BLaER1 (cell line): ENCODE data around the gene ZC3H12C.
A peak's percentile ranks its signal among the peaks of the same experiment; 100 is the strongest.

Experiments used
- H3K27ac ChIP-seq: shearing (Covaris generic); formaldehyde crosslinking; 2 replicates; pipeline ENCODE4 v1.8.1; 2022
- H3K27me3 ChIP-seq: shearing (Covaris generic); formaldehyde crosslinking; 2 replicates; pipeline ENCODE4 v1.8.1; 2022
- H3K36me3 ChIP-seq: shearing (Covaris generic); formaldehyde crosslinking; 2 replicates; pipeline ENCODE4 v1.8.1; 2022
- H3K4me1 ChIP-seq: shearing (Covaris generic); formaldehyde crosslinking; 2 replicates; pipeline ENCODE4 v1.8.1; 2022
- H3K4me2 ChIP-seq: shearing (Covaris generic); formaldehyde crosslinking; 2 replicates; pipeline ENCODE4 v1.8.1; 2022
- H3K4me3 ChIP-seq: shearing (Covaris generic); formaldehyde crosslinking; 2 replicates; pipeline ENCODE4 v1.8.1; 2022
- H3K9ac ChIP-seq: shearing (Covaris generic); formaldehyde crosslinking; 2 replicates; pipeline ENCODE4 v1.8.1; 2022
- H3K9me3 ChIP-seq: shearing (Covaris generic); formaldehyde crosslinking; 2 replicates; pipeline ENCODE4 v1.8.1; 2022
- H4K20me1 ChIP-seq: shearing (Covaris generic); formaldehyde crosslinking; 2 replicates; pipeline ENCODE4 v1.8.1; 2022
- Cebpa-rat ChIP-seq: shearing (Covaris generic); IDR thresholded peaks from 2 replicates; pipeline ENCODE4 v1.8.1; 2022

ZC3H12C gene

GRCh38 chr11:110087812-110088534, 5.2 kb upstream of the ZC3H12C start:
- Histone ChIP-seq H3K36me3 (no peaks in the 10 kb centered on the region), H3K27me3 (no peaks in the 10 kb centered on the region), H3K4me2 (no peak overlapping the region), H3K4me3 (no peak overlapping the region), H4K20me1 (no peaks in the 10 kb centered on the region), H3K4me1 (peaks cover 9% of the 10 kb centered on the region), H3K9ac (no peak overlapping the region), H3K9me3 (no peaks in the 10 kb centered on the region), H3K27ac (no peak overlapping the region)
- TF ChIP-seq Cebpa-rat: no peak

- H3K27me3 ChIP-seq: no peaks in the 10 kb centered on the region
- no peaks in the 10 kb centered on the region for H3K36me3 ChIP-seq
- no peak overlapping the region for H3K4me2 ChIP-seq
- no peaks in the 10 kb centered on the region for H4K20me1 ChIP-seq
- H3K9ac ChIP-seq: no peak overlapping the region
- H3K4me3 ChIP-seq: no peak overlapping the region
- no peak overlapping the region for H3K27ac ChIP-seq
- TF ChIP-seq Cebpa-rat: no peak
- no peaks in the 10 kb centered on the region for H3K9me3 ChIP-seq
- H3K4me1 ChIP-seq: peaks cover 9% of the 10 kb centered on the region
Measured at GRCh38 chr11:110088535-110089344, 4.5 kb upstream of the ZC3H12C start.

- Histone ChIP-seq H3K4me1 (peaks cover 13% of the 10 kb centered on the region), H3K9ac (no peak overlapping the region), H3K9me3 (no peaks in the 10 kb centered on the region), H3K4me3 (no peak overlapping the region), H3K36me3 (no peaks in the 10 kb centered on the region), H4K20me1 (no peaks in the 10 kb centered on the region), H3K27ac (no peak overlapping the region), H3K4me2 (no peak overlapping the region), H3K27me3 (no peaks in the 10 kb centered on the region)
- TF ChIP-seq Cebpa-rat: no peak
Measured at GRCh38 chr11:110089617-110090282, 3.4 kb upstream of the ZC3H12C start.

GRCh38 chr11:110090466-110091026, 2.6 kb upstream of the ZC3H12C start:
- Histone ChIP-seq H3K4me2 (no peak overlapping the region), H3K4me1 (peaks cover 21% of the 10 kb centered on the region), H3K36me3 (no peaks in the 10 kb centered on the region), H4K20me1 (no peaks in the 10 kb centered on the region), H3K27ac (no peak overlapping the region), H3K9me3 (no peaks in the 10 kb centered on the region), H3K4me3 (no peak overlapping the region), H3K9ac (no peak overlapping the region), H3K27me3 (no peaks in the 10 kb centered on the region)
- TF ChIP-seq Cebpa-rat: no peak

GRCh38 chr11:110092111-110092514, 1.1 kb upstream of the ZC3H12C start:
- Histone ChIP-seq H3K9ac (peak overlapping the region; percentile 98), H3K27ac (peak overlapping the region; percentile 96), H3K4me2 (peak overlapping the region; percentile 75), H3K27me3 (no peaks in the 10 kb centered on the region), H3K4me1 (peaks cover 33% of the 10 kb centered on the region), H3K9me3 (no peaks in the 10 kb centered on the region), H3K36me3 (no peaks in the 10 kb centered on the region; the same call in 1 of the 2 replicates), H4K20me1 (0 out of 2 replicates have a peak, but pooled peaks cover 7% of the 10 kb centered on the region), H3K4me3 (peak overlapping the region; percentile 86)
- TF ChIP-seq Cebpa-rat: no peak

GRCh38 chr11:110093407-110094297, 460 bp downstream of the ZC3H12C start:
- Histone ChIP-seq H3K4me3 (peak overlapping the region; percentile 86), H3K4me1 (peaks cover 33% of the 10 kb centered on the region), H3K36me3 (peaks cover 5% of the 10 kb centered on the region; the same call in 1 of the 2 replicates), H4K20me1 (0 out of 2 replicates have a peak, but pooled peaks cover 21% of the 10 kb centered on the region), H3K27ac (peak overlapping the region; percentile 96), H3K9ac (peak overlapping the region; percentile 98), H3K27me3 (no peaks in the 10 kb centered on the region), H3K9me3 (no peaks in the 10 kb centered on the region), H3K4me2 (peak overlapping the region; percentile 75)
- no peak; the same call in 1 of the 2 replicates for TF ChIP-seq Cebpa-rat

- H3K27ac ChIP-seq: peak overlapping the region; percentile 96
- 0 out of 2 replicates have a peak, but pooled peaks cover 21% of the 10 kb centered on the region for H4K20me1 ChIP-seq
- no peak for TF ChIP-seq Cebpa-rat
- peaks cover 33% of the 10 kb centered on the region for H3K4me1 ChIP-seq
- no peaks in the 10 kb centered on the region for H3K27me3 ChIP-seq
- peaks cover 5% of the 10 kb centered on the region; the same call in 1 of the 2 replicates for H3K36me3 ChIP-seq
- peak overlapping the region; percentile 98 for H3K9ac ChIP-seq
- H3K4me2 ChIP-seq: peak overlapping the region; percentile 75
- H3K9me3 ChIP-seq: no peaks in the 10 kb centered on the region
- peak overlapping the region; percentile 86 for H3K4me3 ChIP-seq
Measured at GRCh38 chr11:110094298-110095285, 1.4 kb downstream of the ZC3H12C start.

- no peaks in the 10 kb centered on the region for H3K27me3 ChIP-seq
- H3K27ac ChIP-seq: no peak overlapping the region
- H3K4me1 ChIP-seq: peaks cover 33% of the 10 kb centered on the region
- peaks cover 12% of the 10 kb centered on the region for H3K36me3 ChIP-seq
- no peak for TF ChIP-seq Cebpa-rat
- H3K4me2 ChIP-seq: peak overlapping the region; percentile 75
- H3K4me3 ChIP-seq: no peak overlapping the region
- H4K20me1 ChIP-seq: 0 out of 2 replicates have a peak, but pooled peaks cover 21% of the 10 kb centered on the region
- no peak overlapping the region for H3K9ac ChIP-seq
- H3K9me3 ChIP-seq: peaks cover 5% of the 10 kb centered on the region
Measured at GRCh38 chr11:110095554-110095953, 2.4 kb downstream of the ZC3H12C start.
